Left colon (tissue), 2 donors: ENCODE data around the gene CDSN. TPM values are rescaled to one million over a fixed set of nuclear protein-coding genes. Genes with fewer than 3 reads are reported as not detected.
A peak's percentile ranks its signal among the peaks of the same experiment; 100 is the strongest.

ENCODE experiments used
- ATAC-seq: fragments of 200-7000 bp; cut with Tn5 transposase; one replicate; pipeline ENCODE4 v1.9.1; 2020; ENCODE audit warnings: mild to moderate bottlenecking, moderate library complexity
- DNase-seq, 2 donors: peaks; one replicate each; pipeline ENCODE4 v3.0.0-alpha.2; 2020
- intact Hi-C, 2 donors: fragments of 100-400 bp; cut with DNase I in 1 of 2; cut with micrococcal nuclease in 1 of 2; formaldehyde crosslinking; loops; one replicate each; pipeline versions ENCODE4 v1.11.2 to v1.14.0; 2022; cut with DNase I, micrococcal nuclease
- total RNA-seq, 2 donors: library from RNA; stranded (reverse); fragmentation: NEBNext Ultra II Directional; extraction: Animal tissue kit (Norgen Biotek cat#: 25700); gene quantifications; one replicate each; pipeline ENCODE4 v1.2.1, GENCODE V29; 2021
- donor health status: DM: no; HTN: no; CAD: no.
- donor health status: DM: yes; HTN: yes; CAD: no.

The CDSN gene
- total RNA-seq, 2 donors from 2014 or later = not detected

DNA sequence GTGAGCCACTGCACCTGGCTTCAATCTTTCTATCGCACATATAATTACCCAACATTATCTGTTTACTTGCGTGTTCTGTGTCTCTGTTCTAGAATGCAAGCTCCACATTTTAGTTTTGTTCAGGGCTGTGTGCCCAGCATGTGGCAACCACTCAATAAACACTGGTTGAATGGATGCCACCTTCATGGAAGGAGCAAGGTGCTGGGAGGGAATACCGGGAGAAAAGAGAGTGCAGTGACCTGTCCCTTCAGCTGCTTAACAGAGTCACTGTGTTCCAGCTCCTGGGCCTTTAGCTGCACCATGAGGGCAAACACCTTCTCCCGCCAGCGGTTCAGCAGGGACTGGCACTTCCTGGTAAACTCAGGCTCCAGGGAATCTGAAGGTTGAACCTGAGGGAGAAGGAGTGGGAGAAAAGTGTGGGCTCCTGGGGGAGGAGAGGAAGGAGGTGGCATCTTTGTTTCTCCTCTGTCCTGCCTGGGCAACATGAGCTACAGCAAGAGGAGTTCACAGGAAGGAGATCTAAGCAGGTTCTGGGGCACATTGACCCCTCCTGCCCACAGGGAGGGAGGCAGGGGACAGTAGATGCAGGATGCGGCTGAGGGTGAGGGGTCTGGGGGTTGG is 29.7 kb upstream of the CDSN start:
- intact Hi-C loops = no loop called here
- DNase-seq (no peak), ATAC-seq (no peak)

DNA sequence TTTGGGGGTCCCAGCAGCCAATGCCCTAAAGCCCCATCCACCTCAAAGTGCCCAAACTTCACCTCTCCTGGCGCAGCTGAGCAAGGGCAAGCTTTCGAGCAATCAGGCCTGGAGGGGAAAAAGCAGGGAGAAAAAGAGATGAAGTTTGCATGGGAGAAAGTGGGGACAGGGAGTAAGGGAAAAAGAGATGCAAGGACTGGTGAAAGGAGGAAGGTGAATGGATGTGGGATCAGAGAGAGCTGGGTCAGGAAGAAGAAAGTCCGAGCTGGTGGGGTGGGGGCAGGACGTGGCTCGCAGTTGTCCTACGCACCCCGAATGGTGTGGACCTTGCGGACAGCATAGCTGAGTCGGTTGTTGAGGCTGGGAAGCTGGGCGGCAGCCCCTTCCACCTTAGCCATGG is 25.1 kb upstream of the CDSN start:
- no peak for DNase-seq
- ATAC-seq = no peak
- intact Hi-C loops = no loop called here

DNA sequence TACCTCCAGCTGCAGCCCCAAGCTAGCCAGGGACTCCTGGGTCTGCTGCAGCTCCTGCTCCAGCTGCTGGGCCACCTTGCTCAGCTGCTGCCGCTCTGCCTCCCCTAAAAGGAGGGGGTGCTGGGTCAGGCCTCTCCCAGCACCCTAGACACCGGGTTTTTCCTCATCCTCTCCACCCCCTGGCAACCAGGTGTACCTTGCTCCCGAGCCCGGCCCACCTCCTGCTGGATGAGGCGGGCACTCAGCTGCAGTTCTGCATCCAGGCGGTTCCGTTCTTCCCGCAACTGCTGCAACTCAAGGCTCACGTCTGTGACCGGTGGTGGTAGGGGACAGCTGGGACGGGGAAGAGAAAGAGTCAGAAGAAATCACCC is 24.7 kb upstream of the CDSN start:
- intact Hi-C loops = no loop called here
- peak; percentile 73 to 82 for DNase-seq
- peak; percentile 82 for ATAC-seq

DNA sequence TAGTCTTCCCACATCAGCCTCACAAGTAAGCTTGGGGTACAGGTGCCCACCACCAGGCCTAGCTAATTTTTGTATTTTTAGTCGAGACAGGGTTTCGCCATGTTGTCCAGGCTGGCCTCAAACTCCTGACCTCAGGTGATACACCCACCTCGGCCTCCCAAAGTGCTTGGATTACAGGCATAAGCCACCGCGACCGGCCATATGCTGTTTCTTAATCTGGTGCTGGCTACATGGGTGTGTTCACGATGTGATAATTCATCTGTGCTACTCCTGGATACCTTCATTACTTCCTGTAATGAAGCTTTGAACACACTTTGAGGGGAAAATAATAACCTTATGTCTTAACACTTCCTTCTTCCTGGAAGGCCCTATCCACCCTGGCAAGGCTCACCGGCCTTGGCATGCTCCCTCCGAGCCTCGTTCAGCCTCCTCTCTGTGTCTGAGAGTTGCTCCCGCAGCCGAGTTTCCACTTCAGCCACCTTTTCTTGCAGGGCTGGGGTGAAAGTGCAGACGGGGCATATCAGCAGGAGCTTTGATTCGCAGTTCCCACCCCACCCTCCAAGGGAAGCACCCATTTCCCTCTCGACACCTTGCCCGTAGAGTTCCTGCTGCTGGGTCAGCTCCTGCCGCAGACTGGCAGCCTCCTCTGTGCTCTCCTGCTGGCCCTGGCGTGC is 24.2 kb upstream of the CDSN start:
- DNase-seq (peak; percentile 70 to 77), ATAC-seq (peak; percentile 85)
- intact Hi-C loops = no loop called here

DNA sequence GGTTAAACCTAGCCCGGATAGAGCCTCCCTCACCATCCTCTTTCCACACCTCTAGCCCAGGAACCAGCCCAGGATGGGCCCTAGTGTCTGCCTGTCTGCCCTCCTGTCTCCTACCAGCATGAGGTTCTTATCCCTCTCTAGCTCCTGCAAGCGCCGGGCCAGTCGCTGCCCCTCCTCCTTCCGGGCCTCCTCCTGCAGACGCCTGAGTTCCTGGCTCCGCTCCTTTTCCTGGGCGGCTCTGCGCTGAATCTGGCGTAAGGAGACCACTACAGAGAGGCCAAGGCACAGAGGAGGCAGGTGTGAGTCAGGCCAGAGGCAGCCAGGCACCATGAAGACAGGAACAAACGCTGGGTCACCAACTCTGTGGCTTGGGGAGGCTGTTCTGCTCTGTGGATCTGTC is 22.9 kb upstream of the CDSN start:
- DNase-seq (peak in 1 of 2 donors; percentile 48), ATAC-seq (no peak)
- intact Hi-C loops = no loop called here

DNA sequence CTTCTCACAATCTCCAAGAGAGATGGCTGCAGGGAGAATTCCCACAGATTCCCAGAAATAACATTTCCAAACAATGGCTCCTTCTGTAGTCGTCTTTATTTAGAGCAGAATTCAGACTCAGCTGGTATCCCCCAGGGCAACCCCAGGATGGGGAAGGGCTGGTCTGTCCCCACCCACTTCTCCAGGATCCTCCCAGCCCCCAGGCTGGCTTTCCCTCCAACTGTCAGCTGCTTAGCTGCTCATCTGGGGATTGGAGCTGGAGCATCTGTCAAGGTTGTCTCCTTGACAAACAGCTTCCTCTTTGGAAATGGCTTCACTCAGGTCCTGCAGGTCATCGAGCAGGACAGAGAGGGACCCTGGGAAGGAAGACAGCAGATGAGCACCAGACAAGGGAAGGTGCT is 22.1 kb upstream of the CDSN start:
- DNase-seq (no peak), ATAC-seq (no peak)
- intact Hi-C loops = no loop called here

DNA sequence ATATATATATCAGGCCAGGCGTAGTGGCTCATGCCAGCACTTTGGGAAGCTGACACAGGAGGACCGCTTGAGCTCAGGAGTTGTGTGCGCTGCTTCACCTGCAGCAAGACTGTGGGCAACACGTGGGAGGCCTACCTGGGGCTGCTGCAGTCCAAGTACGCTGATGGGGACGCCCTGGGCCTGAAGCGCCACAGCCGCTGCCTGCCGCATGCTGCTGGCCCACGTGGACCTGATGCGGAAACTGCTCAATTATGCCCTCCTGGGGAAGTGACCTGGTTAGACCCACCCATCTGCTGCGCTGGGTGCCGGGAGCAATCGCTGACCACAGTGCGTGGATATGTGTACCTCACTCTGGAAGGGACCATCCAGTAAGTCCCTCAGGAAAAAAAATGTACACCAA is 20.4 kb upstream of the CDSN start:
- DNase-seq (no peak), ATAC-seq (no peak)
- intact Hi-C loops = no loop called here

DNA sequence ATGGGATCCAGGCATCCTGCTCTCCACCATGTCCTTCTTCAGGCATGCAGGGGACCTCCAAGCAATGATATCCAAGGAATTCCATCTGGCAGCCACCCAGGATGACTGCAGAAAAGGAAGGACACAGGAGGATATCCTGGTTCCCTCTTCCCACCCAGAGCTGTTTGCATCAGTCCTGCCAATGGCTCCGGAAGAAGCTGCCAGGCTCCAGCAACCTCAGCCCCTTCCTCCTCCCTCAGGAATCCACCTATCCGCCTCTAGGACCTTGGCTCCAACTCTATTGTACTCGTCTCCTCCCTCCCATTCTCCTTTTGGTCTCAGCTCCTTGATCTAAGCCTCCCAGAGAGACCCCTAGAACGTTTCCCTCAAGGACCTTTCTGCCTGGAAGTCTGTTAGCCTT is 19.4 kb upstream of the CDSN start:
- ATAC-seq = no peak
- intact Hi-C loops = loop anchor here (5.0 kb wide), 2 partner anchors 53 to 228 kb away; no protein-coding TSS in a partner anchor
- no peak for DNase-seq

DNA sequence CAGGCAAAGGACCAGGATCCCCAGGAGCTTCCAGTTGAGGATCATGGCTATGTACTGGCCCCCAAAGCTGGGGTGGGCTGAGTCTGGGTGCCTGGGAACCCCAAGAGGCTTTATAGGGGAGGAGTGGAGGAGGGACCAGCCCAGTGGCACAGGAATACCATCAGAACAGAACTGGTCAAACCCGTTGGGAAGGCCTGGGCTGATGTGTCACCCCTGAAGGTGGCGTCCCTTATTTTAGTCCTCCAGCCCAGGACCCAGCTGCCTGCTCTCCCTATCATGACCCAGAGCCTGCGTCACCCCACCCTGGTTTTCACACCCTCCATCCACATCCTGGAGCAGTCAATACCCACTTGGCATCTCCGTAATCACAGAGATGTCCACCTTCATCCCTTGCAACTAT is 18.7 kb upstream of the CDSN start, which contains the start of gene PSORS1C2:
TSS of gene PSORS1C2 (minus strand) at position 85 of the 400 bp plus-strand sequence. CDS start at position 45, 40 bp downstream.
- ATAC-seq = no peak
- no peak for DNase-seq
- intact Hi-C loops = loop anchor here (5.0 kb wide), 2 partner anchors 53 to 228 kb away; no protein-coding TSS in a partner anchor

DNA sequence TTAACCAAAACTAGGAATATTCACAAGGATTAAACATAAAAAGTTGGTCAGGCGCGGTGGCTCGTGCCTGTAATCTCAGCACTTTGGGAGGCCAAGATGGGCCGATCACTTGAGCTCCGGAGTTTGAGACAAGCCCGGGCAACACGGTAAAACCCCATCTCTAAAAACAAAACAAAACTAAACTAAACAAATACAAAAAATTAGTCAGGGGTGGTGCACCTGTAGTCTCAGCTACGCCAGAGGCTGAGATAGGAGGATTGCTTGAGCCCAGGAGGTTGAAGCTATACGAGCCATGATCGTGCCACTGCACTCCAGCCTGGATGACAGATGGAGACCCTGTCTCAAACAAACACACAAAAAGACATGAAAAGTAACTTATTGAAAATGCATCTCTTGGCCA is 15.5 kb upstream of the CDSN start:
- DNase-seq (no peak), ATAC-seq (no peak)
- intact Hi-C loops = loop anchor here (2.0 to 5.0 kb wide), 3 partner anchors 57 to 232 kb away; no protein-coding TSS in a partner anchor

DNA sequence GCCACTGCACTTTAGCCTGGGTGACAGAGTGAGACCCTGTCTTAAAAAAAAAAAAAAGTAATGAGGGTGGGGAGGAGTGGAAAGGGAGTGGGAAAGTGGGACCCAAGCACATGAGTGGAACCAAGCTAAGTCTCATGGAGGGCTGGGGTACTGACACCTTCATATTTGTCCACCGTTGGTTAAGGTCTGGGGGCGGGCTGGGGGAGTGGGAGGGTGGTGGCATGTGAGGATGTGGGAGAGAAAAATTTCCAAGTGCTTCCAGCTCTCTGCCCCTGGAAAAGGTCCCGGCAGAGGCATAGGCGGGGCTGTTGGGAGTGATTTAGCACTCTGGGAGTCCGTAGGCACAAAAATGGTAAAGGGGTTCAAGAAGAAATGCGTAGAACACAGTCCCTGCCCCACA is 12.6 kb upstream of the CDSN start:
- intact Hi-C loops = no loop called here
- ATAC-seq (no peak), DNase-seq (no peak)

DNA sequence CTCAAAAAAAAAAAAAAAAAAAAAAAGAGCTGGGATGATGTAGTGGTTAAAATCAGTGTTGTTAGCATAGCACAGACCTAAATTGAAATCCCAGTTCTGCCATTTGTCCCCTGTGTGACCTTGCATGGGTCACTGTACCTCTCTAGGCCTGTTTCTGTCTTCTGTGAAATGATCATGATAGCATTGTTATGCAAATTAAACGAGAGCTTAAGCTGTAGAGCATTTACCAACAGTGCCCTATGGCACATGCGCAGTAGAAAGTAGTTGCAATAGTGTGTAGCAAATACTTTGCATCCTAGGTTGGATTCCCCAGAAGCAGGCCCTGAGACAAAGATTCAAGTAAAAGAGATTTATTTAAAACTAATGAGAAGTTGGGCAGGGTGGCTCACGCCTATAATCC is 11.3 kb upstream of the CDSN start:
- intact Hi-C loops = no loop called here

DNA sequence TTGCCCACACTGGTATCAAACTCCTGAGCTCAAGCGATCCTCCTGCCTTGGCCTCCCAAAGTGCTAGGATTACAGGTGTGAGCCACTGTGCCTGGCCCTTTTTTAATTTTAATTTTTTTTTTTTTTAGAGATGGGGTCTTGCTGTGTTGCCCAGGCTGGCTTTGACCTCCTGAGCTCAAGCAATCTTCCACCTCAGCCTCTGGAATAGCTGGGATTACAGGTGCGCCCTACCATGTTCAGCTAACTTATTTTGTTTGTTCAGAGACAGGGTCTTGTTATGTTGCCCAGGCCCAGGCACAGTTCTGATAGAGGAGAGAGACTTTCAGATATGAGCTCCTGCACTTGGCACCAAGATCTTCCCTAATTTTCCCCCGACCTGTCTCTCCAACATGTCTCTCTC is 10.5 kb upstream of the CDSN start:
- ATAC-seq (no peak), DNase-seq (no peak)
- intact Hi-C loops = no loop called here

More for the DNA sequence above, 11.3 kb upstream of the CDSN start:
- DNase-seq = no peak
- ATAC-seq = no peak

DNA sequence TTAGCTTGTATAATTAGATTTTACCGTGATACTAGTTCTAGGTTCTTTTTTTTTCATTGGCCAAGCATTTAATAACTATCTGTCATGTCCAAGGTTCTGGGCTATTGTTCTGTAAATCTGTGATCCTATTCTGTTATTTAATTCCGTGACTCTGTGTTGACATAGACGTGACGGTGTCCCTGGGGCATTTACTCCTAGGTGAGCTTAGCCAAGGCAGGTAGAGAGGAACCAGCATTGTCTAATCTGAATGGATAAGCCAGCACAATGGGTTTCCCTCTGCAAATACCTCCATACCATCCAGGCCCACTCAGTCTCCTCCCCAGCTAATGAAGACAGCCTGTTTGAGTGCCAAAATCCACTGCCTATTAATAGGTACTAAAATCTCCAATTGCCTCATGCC is 8.9 kb upstream of the CDSN start:
- ATAC-seq (no peak), DNase-seq (no peak)
- intact Hi-C loops = no loop called here

DNA sequence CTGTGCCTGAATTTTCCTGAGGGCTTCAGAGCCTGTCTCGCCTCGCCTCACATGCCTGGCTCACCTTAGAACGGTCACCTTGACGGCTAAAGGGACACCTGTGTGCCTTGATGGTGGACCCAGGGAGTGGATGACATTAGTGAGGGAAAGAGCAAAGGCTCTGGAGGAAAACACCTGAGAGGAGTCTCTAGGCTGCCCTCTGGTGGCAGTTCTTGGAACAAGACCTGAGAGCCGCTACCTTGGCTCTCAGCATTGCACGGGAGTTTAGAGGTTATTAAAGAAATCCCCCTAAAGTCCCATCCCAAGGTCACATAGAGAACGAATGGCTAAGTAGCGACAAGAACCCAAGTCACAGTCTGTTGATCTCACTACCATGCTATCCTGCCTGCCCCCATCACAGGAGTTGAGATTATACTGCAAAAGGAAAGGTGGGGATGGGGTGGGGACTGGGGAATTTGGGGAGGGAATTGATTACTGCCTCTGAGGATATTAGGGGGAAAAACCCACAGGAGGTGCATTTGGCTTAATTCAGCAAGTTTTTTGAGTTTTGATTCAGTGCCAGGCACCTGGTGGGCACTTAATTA is 7.9 kb upstream of the CDSN start:
- ATAC-seq (peak; percentile 67), DNase-seq (peak; percentile 60 to 86)
- intact Hi-C loops = no loop called here

DNA sequence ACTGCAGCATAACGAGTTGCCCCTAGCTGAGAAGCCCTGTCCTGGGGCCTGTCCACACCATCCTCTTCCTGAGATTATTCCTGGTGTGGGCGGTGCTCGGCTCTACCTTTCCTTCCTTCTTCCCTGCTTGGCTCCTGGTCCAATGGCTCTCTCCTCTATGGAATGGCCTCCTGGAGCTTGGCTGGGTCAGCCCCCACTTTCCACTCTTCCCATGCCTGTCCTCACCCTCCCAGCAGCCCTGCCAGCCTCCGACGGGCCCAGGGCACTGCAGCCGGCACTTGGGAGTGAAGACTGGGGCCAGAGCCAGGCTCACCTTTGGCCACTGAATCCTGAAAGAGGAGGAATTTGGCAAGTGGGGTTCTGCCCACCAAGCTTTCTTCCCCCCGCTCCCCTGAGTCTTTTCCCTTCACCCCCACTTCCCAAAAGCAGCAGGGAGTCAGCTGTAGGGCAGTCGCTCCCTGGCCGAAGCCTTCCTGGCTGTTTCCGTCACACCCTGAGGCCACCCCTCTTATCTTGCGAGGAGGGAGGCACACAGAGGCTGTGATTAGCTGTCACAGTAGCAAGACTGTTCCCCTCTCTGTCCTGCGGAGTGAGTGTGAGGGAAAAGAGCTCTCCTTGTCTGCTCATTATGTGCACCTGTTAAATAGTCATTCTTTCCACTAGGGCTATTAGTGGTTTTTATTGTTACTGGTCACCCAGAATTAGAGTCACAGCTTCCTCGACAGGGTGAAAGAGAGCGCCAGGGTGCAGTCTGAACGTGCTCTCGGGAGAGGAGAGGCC is 6.3 kb upstream of the CDSN start:
- DNase-seq (no peak), ATAC-seq (peak; percentile 47)
- intact Hi-C loops = no loop called here

DNA sequence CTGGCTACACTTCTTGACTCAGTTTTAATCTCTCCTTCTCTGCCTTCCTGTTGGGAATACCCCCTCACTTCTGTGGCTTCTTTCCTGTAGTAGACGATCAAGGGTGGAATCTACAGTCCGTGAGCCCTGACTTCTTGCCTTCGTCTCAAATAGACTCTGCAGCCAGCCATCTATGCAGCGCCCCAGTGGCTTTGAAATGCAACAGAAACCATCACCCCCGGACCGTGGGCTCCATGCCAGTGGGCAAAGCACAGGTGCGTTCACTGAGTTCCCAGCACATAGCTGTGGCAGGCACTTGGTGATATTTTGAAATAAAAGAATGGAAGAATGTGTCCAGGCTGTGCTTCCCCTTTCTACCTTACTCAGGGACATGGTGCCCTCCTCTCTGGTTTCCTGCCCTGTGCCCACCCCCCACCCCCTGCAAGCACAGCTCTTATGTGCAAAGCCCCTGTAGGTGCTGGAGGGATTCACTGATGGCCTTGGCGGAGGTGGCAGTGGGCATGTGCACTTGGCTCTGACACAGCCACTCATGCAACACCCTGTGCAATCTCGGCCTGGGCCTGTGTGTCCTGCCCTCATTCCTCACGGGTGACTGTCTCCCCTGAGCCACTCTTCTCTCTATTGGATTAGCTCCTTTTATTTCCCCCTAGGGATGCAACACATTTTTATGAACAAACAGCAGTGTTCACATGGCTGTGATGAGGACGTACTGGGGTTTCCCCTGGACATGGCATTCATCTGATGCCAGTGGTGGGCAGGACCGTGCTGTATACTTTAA is 5.5 kb upstream of the CDSN start:
- intact Hi-C loops = no loop called here
- DNase-seq (no peak), ATAC-seq (no peak)

DNA sequence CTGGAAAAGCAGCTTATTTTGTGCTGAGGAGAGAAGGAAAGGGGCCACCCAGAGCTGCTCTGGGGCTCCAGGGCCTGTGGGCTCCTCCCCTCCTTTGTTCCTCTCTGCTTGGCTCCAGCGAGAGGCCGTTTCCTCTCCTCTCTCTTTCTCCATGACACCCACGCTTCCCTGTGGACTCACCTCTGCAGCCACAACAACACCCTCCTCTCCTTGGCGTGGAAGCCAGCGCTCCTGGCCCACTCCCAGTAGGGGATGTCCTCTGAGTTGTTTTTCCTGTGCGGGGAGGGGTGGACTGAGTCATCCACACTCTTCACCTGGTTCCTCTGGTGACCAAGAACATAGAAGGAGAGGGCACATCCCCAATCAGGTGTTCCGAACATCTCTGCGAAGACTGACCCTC is 4.9 kb upstream of the CDSN start:
- intact Hi-C loops = no loop called here
- DNase-seq (no peak), ATAC-seq (no peak)
